Right lobe of liver (tissue), 4 donors: ENCODE results near the gene SLC38A3.

Experiments used
- CTCF ChIP-seq, 4 donors: fragments of 200-600 bp in 3 of 4; fragments of 450-650 bp in 1 of 4; IDR thresholded peaks; one replicate each; pipeline versions ENCODE4 v1.5.1 to v1.8.0; 2016 to 2022; ENCODE audit warnings: antibody characterized with exemption in 4 of 4, mild to moderate bottlenecking in 2 of 4
- POLR2A ChIP-seq: fragments of 450-650 bp; IDR thresholded peaks from one replicate; pipeline ENCODE4 v1.6.1; 2017; ENCODE audit warnings: antibody characterized with exemption, mild to moderate bottlenecking
- donor health status: DM: no; HTN: no; CAD: no.
- donor health status: DM: no; HTN: no; CAD: no.
- donor health status: DM: no; HTN: yes; CAD: no.

GRCh38 chr3:50190936-50191660, 14.0 kb upstream of the SLC38A3 start, which contains the start of gene GNAT1:
- TF ChIP-seq CTCF (IDR thresholded peaks at IDR 0.05) (no peak), POLR2A (no peak)
